ENCODE results near the gene ABLIM2.

DNA sequence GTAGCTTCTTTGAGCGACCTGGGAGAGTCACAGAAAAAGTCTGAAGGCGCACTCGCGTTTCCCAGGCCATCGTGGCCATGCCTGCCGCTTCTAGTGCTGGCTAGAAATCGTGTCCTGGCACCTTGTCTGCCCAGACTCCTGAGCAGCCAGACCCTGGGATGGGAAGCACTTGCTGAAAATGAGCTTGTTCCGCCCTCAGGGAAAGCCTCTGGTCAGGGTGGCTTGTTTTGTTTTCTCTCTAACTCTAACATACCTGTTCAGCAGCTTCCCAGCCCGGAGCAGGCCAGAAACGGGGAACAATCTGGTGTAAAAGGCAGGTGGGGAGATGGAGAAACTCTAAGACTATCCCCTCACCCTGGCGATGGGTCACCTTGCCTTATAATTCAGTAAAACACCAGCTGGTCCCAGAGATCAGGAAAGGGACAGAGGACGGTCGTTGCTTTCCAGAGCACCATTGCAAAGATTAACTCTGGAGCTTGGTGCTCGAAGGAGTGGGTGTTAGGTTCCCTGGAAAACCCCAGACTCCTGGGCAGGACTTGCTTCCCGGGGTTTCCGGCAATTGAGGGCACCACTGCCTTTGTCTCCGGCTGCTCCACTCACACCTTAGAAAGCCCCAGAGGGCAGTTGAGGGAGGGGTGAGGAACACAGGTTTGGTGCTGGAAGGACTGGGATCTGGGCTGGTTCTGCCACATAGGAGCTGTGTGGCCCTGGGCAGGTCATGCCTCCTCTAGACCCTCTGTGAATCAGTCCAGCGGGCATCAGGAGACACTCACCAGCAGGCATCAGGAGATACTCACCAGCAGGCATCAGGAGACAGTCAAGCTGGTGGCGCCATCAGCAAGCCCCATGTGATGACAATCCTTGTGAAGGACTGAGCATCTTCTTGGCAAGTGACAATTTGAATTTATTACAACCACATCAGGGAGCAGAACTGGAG is 36.0 kb upstream of the ABLIM2 start:
- TF ChIP-seq POLR2A (IDR thresholded peaks at IDR 0.05) = no peak
- TF ChIP-seq, protein P1, sequence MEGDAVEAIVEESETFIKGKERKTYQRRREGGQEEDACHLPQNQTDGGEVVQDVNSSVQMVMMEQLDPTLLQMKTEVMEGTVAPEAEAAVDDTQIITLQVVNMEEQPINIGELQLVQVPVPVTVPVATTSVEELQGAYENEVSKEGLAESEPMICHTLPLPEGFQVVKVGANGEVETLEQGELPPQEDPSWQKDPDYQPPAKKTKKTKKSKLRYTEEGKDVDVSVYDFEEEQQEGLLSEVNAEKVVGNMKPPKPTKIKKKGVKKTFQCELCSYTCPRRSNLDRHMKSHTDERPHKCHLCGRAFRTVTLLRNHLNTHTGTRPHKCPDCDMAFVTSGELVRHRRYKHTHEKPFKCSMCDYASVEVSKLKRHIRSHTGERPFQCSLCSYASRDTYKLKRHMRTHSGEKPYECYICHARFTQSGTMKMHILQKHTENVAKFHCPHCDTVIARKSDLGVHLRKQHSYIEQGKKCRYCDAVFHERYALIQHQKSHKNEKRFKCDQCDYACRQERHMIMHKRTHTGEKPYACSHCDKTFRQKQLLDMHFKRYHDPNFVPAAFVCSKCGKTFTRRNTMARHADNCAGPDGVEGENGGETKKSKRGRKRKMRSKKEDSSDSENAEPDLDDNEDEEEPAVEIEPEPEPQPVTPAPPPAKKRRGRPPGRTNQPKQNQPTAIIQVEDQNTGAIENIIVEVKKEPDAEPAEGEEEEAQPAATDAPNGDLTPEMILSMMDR (IDR thresholded peaks at IDR 0.05) = no peak
